ENCODE measurements around the gene FHIP1A. TPM values are rescaled to one million over a fixed set of nuclear protein-coding genes. Genes with fewer than 3 reads are reported as not detected.

FHIP1A gene
- total and polyA plus RNA-seq, 2 of the 8 experiments (the other 6 are each of a cell fraction or from before 2014, with no cell fraction given), result 17.9 to 75.2 TPM

Other genes starting within 250 kb of the FHIP1A start
- gene PRSS48, start 132.0 kb upstream of the FHIP1A start, total RNA-seq (2021; fragmentation: NEBNext Ultra II Directional; extraction: Animal tissue kit (Norgen Biotek cat#: 25700)), result not detected in 2 replicates
- not detected in 2 replicates for gene PRSS48, start 132.0 kb upstream of the FHIP1A start, polyA plus RNA-seq (2011; rRNA removed)
- gene SH3D19, start 83.6 kb upstream of the FHIP1A start, total RNA-seq (2021; fragmentation: NEBNext Ultra II Directional; extraction: Animal tissue kit (Norgen Biotek cat#: 25700)), result 51.3 and 55.8 TPM in 2 replicates
- gene SH3D19, start 83.6 kb upstream of the FHIP1A start, polyA plus RNA-seq (2011; rRNA removed), result 9.1 and 11.7 TPM in 2 replicates

Measured in H1 (cell line).